Mucosa of rectum (tissue), 2 donors: ENCODE measurements around the gene COL9A2.

ENCODE experiments used
- H3K27ac ChIP-seq, 2 donors: one replicate each; pipeline ENCODE4 v1.7.0; 2013; ENCODE audit warnings: inconsistent platforms in 2 of 2, low read depth in 2 of 2, low read length in 2 of 2
- H3K27me3 ChIP-seq, 2 donors: one replicate each; pipeline ENCODE4 v1.7.0; 2013; ENCODE audit warnings: low read length in 2 of 2; ENCODE audit not compliant: control insufficient read depth in 2 of 2, insufficient read depth in 2 of 2
- H3K36me3 ChIP-seq, 2 donors: one replicate each; pipeline ENCODE4 v1.7.0; 2013; ENCODE audit warnings: low read length in 2 of 2; ENCODE audit not compliant: control insufficient read depth in 2 of 2, insufficient read depth in 2 of 2
- H3K4me1 ChIP-seq, 2 donors: one replicate each; pipeline ENCODE4 v1.7.0; 2013; ENCODE audit warnings: low read length in 2 of 2, mild to moderate bottlenecking in 1 of 2; ENCODE audit not compliant: control insufficient read depth in 2 of 2, insufficient read depth in 2 of 2
- H3K4me3 ChIP-seq, 2 donors: one replicate each; pipeline ENCODE4 v1.7.0; 2013; ENCODE audit warnings: low read length in 2 of 2
- H3K9ac ChIP-seq, 2 donors: one replicate each; pipeline ENCODE4 v1.7.0; 2013; ENCODE audit warnings: low read length in 2 of 2, low read depth in 1 of 2, mild to moderate bottlenecking in 1 of 2
- H3K9me3 ChIP-seq, 2 donors: one replicate each; pipeline ENCODE4 v1.7.0; 2013; ENCODE audit warnings: low read length in 2 of 2; ENCODE audit not compliant: control insufficient read depth in 2 of 2
- donor health status: healthy.
- donor health status: Normal muscosa, but diverticular disease.

Gene COL9A2

GRCh38 chr1:40312238-40313205 lies 4.6 kb downstream of the COL9A2 start:
- H3K4me1 ChIP-seq = peaks cover 16 to 17% of the 10 kb centered on the region in 2 donors
- peak overlapping the region; percentile 17 for H3K4me3 ChIP-seq
- H3K36me3 ChIP-seq = no peaks in the 10 kb centered on the region
- H3K27ac ChIP-seq = no peak overlapping the region
- no peaks in the 10 kb centered on the region for H3K9me3 ChIP-seq
- peak overlapping the region in 1 of 2 donors; percentile 9 for H3K9ac ChIP-seq
- peaks cover 17 to 20% of the 10 kb centered on the region in 2 donors for H3K27me3 ChIP-seq

- Histone ChIP-seq H3K9ac (no peak overlapping the region), H3K4me3 (no peak overlapping the region), H3K27ac (no peak overlapping the region), H3K27me3 (peaks cover 10 to 12% of the 10 kb centered on the region in 2 donors), H3K4me1 (peaks cover 16% of the 10 kb centered on the region in 2 donors), H3K9me3 (no peaks in the 10 kb centered on the region), H3K36me3 (no peaks in the 10 kb centered on the region)
Measured at GRCh38 chr1:40311692-40312091, 5.4 kb downstream of the COL9A2 start.

- Histone ChIP-seq H3K4me3 (no peak overlapping the region), H3K9ac (no peak overlapping the region), H3K9me3 (no peaks in the 10 kb centered on the region), H3K27me3 (peaks cover 6% of the 10 kb centered on the region in 2 donors), H3K27ac (no peak overlapping the region), H3K4me1 (peaks cover 14 to 16% of the 10 kb centered on the region in 2 donors), H3K36me3 (no peaks in the 10 kb centered on the region)
Measured at GRCh38 chr1:40310983-40311642, 6.0 kb downstream of the COL9A2 start.

GRCh38 chr1:40310129-40310461 lies 7.0 kb downstream of the COL9A2 start:
- peaks cover 8 to 11% of the 10 kb centered on the region in 2 donors for H3K4me1 ChIP-seq
- H3K36me3 ChIP-seq = no peaks in the 10 kb centered on the region
- H3K27me3 ChIP-seq = no peaks in the 10 kb centered on the region
- H3K9me3 ChIP-seq = no peaks in the 10 kb centered on the region
- no peak overlapping the region for H3K4me3 ChIP-seq
- H3K9ac ChIP-seq = no peak overlapping the region
- H3K27ac ChIP-seq = no peak overlapping the region

- Histone ChIP-seq H3K4me3 (no peak overlapping the region), H3K27ac (no peak overlapping the region), H3K9ac (no peak overlapping the region), H3K9me3 (no peaks in the 10 kb centered on the region), H3K36me3 (no peaks in the 10 kb centered on the region), H3K4me1 (peaks cover 8 to 10% of the 10 kb centered on the region in 2 donors), H3K27me3 (no peaks in the 10 kb centered on the region)
Measured at GRCh38 chr1:40309374-40310128, 7.5 kb downstream of the COL9A2 start.

GRCh38 chr1:40308036-40308727 lies 8.9 kb downstream of the COL9A2 start:
- no peaks in the 10 kb centered on the region for H3K36me3 ChIP-seq
- no peak overlapping the region for H3K27ac ChIP-seq
- H3K4me1 ChIP-seq = peaks cover 8 to 10% of the 10 kb centered on the region in 2 donors
- no peak overlapping the region for H3K4me3 ChIP-seq
- H3K9ac ChIP-seq = no peak overlapping the region
- no peaks in the 10 kb centered on the region for H3K27me3 ChIP-seq
- H3K9me3 ChIP-seq = no peaks in the 10 kb centered on the region

GRCh38 chr1:40307186-40307585 lies 9.9 kb downstream of the COL9A2 start:
- no peak overlapping the region for H3K4me3 ChIP-seq
- H3K9ac ChIP-seq = no peak overlapping the region
- no peaks in the 10 kb centered on the region for H3K9me3 ChIP-seq
- peaks cover 3 to 4% of the 10 kb centered on the region in 2 donors for H3K4me1 ChIP-seq
- no peaks in the 10 kb centered on the region for H3K27me3 ChIP-seq
- no peaks in the 10 kb centered on the region for H3K36me3 ChIP-seq
- no peak overlapping the region for H3K27ac ChIP-seq

GRCh38 chr1:40306296-40306695 lies 10.8 kb downstream of the COL9A2 start:
- Histone ChIP-seq H3K9ac (no peak overlapping the region), H3K36me3 (no peaks in the 10 kb centered on the region), H3K4me3 (no peak overlapping the region), H3K4me1 (no peaks in the 10 kb centered on the region), H3K27me3 (no peaks in the 10 kb centered on the region), H3K27ac (no peak overlapping the region), H3K9me3 (no peaks in the 10 kb centered on the region)

GRCh38 chr1:40305871-40306270 lies 11.2 kb downstream of the COL9A2 start:
- no peaks in the 10 kb centered on the region for H3K4me1 ChIP-seq
- H3K9ac ChIP-seq = no peak overlapping the region
- H3K27ac ChIP-seq = no peak overlapping the region

More at GRCh38 chr1:40305871-40306270, 11.2 kb downstream of the COL9A2 start:
- Histone ChIP-seq H3K9me3 (no peaks in the 10 kb centered on the region), H3K4me3 (no peak overlapping the region), H3K36me3 (no peaks in the 10 kb centered on the region), H3K27me3 (no peaks in the 10 kb centered on the region)
